A673 (cell line): ENCODE measurements around the gene KRT74.

Experiments
- CTCF ChIP-seq: fragments of 300-800, 200-600 bp; sonication (generic); conservative IDR thresholded peaks from 2 replicates; pipeline ENCODE4 v1.5.1; 2017; ENCODE audit warnings: low read depth, mild to moderate bottlenecking, antibody characterized with exemption, low read length, moderate library complexity, mixed read lengths
- EZH2 ChIP-seq: fragments of 200-600 bp; sonication (generic); IDR thresholded peaks from 2 replicates; pipeline ENCODE4 v1.6.1; 2017; ENCODE audit warnings: borderline replicate concordance, low read depth, mild to moderate bottlenecking, mixed read lengths, antibody characterized with exemption, low read length; ENCODE audit not compliant: poor library complexity, severe bottlenecking

GRCh38 chr12:52519826-52520662 lies 53.6 kb downstream of the KRT74 start, which contains the start of gene KRT5:
- TF ChIP-seq CTCF, result no peak
- TF ChIP-seq EZH2, result no peak
